HG03108 (cell line): ENCODE data around the gene BAG3.
"Not testable (repeated sequence)": the region's sequence is repeated elsewhere in the genome, so short reads cannot be mapped to it uniquely, and the experiment has no call there.

Experiments used
- ATAC-seq: cut with Tn5 transposase; IDR thresholded peaks from one replicate; pipeline ENCODE4 v1.9.1; 2021; ENCODE audit warnings: moderate library complexity; ENCODE audit not compliant: unreplicated experiment

The BAG3 gene

DNA sequence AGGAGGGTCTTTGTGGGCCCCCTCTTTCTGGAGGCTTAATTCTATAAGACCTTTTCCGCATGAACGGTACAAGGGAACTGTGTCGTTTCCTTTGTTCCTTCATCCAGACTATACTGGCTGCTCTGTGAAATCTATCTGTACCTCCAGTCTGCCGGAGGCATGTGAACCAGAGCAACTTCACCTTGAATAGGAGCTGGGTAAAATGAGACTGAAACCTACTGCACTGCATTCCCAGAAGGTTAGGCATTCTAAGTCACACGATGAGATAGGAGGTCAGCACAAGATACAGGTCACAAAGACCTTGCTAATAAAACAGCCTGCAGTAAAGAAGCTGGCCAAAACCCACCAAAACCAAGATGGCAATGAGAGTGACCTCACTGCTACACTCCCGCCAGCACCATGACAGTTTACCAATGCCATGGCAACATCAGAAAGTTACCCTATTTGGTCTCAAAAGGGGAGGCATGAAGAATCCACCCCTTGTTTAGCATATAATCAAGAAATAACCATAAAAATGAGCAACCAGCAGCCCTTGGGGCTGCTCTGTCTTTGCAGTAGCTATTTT lies 37.9 kb downstream of the BAG3 start:
- no peak for ATAC-seq

GRCh38 chr10:119691726-119692125 lies 40.5 kb downstream of the BAG3 start:
- no peak for ATAC-seq

DNA sequence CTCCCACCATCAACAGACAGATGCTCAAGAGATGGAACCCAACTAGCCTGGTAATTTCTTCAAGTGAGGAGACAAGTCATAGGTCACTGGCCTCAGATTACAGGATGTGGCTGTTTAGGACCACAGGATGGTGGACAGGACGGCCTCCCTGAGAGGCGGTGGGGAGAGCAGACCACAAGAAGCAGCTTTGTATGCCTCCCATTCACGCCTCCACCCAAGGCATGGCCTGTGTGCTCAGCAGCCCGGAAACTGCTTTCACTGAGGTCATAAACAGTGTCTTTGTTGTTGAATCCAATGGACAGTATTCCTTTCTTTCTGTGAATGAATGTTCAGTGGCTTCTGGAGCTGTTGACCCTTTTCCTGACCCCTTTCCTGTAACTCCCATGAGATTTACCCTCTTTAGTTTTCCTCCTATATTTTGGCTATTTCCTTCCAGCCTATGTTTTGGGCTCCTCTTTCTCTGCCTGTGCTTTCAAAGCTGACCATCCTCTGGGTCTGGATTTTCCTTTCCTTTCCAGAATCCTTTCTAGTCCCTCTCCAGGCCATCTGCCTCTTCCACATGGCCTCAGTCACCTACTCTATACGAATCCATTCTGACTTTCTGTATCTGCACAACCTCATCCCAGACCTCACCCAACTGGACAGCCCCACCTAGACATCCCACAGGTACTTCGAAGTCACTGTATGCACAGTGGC lies 42.2 kb downstream of the BAG3 start:
- ATAC-seq: peak; percentile 79

DNA sequence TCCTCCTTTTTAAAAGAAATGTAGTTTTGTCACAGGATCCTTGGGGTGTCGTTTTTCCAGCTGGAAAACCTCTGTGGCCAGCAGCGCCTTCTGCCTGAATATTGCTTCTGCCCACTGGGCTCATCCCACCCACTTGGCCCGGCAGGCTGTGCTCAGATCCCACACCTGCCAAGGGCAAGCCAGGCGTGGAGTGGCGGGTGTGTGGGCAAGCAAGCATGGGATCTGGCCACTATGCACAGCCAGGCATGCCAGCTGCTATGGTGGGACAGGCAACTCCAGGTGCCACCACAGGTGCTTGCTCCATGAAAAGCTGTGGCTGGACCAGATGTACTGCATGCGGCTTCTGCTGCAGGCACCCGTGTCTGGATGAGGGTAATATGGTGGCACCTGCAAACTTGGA lies 43.4 kb downstream of the BAG3 start:
- no peak for ATAC-seq

- ATAC-seq: peak; percentile 45
These were observed 49.3 kb downstream of the BAG3 start for GRCh38 chr10:119700321-119700954.

- no peak for ATAC-seq
These were observed 50.7 kb downstream of the BAG3 start for GRCh38 chr10:119701861-119702260.

DNA sequence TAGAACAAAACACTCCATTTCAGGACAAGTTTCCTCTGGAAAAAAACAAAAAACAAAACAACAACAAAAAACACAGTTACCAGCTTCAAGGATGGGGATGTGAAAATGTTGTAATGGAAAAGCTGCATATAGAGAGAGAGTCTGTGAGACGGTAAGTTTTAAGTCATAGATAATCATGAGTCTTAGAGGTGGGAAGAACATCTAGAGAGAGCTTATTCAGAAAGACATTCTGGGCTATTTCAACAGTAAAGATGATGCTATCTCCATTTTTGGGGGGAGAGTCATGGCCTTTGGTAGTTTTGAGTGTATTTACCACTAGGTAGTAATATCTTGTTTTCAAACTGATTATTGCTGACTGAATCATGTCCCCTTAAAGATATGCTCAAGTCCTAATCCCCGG lies 51.4 kb downstream of the BAG3 start:
- no peak for ATAC-seq

- ATAC-seq: no peak
These were observed 52.8 kb downstream of the BAG3 start for GRCh38 chr10:119703903-119704508.

GRCh38 chr10:119705434-119705831 lies 54.3 kb downstream of the BAG3 start:
- peak; percentile 45 for ATAC-seq

DNA sequence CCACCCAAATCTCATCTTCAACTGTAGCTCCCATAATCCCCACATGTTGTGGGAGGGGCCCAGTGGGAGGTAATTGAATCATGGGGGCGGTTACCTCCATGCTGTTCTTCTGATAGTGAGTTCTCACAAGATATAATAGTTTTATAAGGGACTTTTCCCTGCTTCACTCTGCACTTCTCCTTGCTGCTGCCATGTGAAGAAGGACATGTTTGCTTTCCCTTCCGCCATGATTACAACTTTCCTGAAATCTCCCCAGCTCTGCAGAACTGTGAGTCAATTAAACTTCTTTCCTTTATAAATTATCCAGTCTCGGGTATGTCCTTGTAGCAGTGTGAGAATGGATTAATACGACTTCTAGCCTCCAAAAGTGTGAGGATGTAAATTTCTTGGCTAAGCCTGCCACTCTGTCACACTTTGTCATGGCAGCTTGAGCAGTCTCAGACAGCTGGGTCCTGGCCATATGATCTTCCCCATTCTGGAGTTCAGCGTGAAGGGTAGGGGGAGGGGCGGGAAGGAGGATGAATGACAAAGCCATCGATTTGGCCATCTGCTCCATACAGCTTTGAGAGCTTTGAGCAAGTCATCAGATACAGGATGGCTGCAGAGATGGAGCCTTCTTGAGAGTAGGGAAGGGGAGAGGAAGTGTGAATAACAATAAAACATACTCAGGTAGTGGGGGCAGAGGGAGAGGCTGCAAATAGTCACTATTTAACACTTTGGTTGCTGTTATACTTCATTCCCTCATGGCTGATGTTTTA lies 55.5 kb downstream of the BAG3 start:
- ATAC-seq: no peak

- not testable (repeated sequence) for ATAC-seq
These were observed 56.2 kb downstream of the BAG3 start for GRCh38 chr10:119707331-119707730.

GRCh38 chr10:119710935-119711334 lies 59.8 kb downstream of the BAG3 start:
- not testable (repeated sequence) for ATAC-seq

GRCh38 chr10:119713744-119714483 lies 62.7 kb downstream of the BAG3 start:
- ATAC-seq: no peak

DNA sequence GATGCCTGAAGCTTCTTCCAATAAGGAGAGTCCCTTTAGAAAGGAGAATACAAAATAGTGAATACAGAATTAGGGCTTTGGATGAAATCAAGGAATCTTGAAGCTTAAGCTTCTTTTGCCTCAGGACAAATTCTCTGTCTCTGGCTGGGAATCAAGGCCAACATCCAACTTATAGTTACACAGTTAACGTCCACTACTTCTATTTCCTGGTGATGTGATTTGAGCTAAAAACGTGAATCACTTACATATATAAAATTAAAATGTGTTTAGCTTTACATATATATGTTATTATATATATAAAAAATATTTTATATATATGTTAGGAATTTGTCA lies 63.3 kb downstream of the BAG3 start:
- no peak for ATAC-seq

GRCh38 chr10:119715628-119716505 lies 64.7 kb downstream of the BAG3 start:
- no peak for ATAC-seq

DNA sequence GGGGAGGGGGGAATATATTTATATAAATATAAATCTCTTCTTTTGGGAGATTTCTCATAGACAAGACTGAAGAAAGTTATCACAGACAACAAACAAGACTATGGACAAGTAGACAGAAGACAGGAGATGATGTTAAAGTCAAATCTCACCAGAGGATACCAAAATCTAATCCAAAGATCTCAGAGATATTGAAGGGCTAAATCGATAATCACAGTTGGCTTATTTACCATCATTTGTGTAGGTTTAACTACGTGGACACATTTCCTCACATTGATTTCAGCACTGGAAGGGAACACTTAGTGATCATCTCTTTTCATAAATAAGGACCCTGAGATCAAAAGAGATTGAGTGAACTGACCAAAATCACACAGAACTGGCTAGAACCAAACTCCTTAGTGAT lies 72.0 kb downstream of the BAG3 start:
- ATAC-seq: no peak

DNA sequence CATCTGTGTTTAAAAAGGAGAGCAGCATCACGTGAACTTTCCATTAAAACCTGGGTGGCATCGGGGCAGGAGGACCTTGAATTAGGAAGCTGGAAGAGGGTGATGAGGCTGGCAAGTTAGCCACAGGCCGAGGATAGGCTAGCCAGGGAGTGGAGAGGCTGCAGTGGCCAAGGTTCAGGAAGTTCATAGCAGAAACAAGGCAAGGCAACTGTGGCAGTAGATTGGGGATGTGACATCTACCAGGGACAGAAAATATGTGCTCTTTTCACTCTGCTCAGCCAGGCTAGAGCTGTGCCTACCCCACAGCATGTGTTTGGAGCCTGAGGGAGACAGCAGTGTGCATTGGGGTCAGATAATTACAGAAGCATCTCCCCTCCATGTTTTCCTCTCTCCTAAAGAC lies 72.4 kb downstream of the BAG3 start:
- no peak for ATAC-seq

- no peak for ATAC-seq
These were observed 73.7 kb downstream of the BAG3 start for GRCh38 chr10:119724593-119725516.

GRCh38 chr10:119725517-119725827 lies 74.3 kb downstream of the BAG3 start:
- ATAC-seq: no peak
